ENCODE data around the gene ATXN1. TPM values are rescaled to one million over a fixed set of nuclear protein-coding genes. Genes with fewer than 3 reads are reported as not detected.

ATXN1 gene
- total RNA-seq, 1 experiment from 2014 or later = 8.1 TPM

- H3K9me3 Mint-ChIP-seq = peaks cover 6% of the 10 kb centered on the region
- POLR2A ChIA-PET = no interaction called here
- no peak for ATAC-seq
These were observed 311.0 kb downstream of the ATXN1 start for GRCh38 chr6:16450285-16450684.

GRCh38 chr6:16446273-16446672, 315.0 kb downstream of the ATXN1 start:
- Mint-ChIP-seq H3K27me3 (ENCODE audit: low read depth) (no peaks in the 10 kb centered on the region), H3K9me3 (no peaks in the 10 kb centered on the region), H3K4me3 (no peak overlapping the region), H3K4me1 (no peaks in the 10 kb centered on the region), H3K27ac (no peak overlapping the region), H3K36me3 (no peaks in the 10 kb centered on the region)
- DNase-seq (ENCODE audit: low spot score) (no peak), ATAC-seq (no peak)
- no peak for TF ChIP-seq GRHL2 (CRISPR knock-in tag; IDR thresholded peaks at IDR 0.05; ENCODE audit: insufficient replicate concordance, severe bottlenecking)
- TF ChIP-seq STAT6 (CRISPR knock-in tag; conservative IDR thresholded peaks at IDR 0.05; ENCODE audit: low read depth) = no peak
- TF ChIP-seq NR2C2 (CRISPR knock-in tag; IDR thresholded peaks at IDR 0.05) = no peak
- TF ChIP-seq GTF2I (CRISPR knock-in tag; conservative IDR thresholded peaks at IDR 0.05) = no peak
- TF ChIP-seq PREB (CRISPR knock-in tag; IDR thresholded peaks at IDR 0.05; ENCODE audit: borderline replicate concordance) = no peak
- TF ChIP-seq HMGA2 (CRISPR knock-in tag; IDR thresholded peaks at IDR 0.05) = no peak
- TF ChIP-seq E2F1 (CRISPR knock-in tag; IDR thresholded peaks at IDR 0.05) = no peak
- no peak for TF ChIP-seq ZSCAN18 (CRISPR knock-in tag; IDR thresholded peaks at IDR 0.05)
- no peak for TF ChIP-seq HMGXB4 (CRISPR knock-in tag; IDR thresholded peaks at IDR 0.05)
- no peak for TF ChIP-seq E2F4 (CRISPR knock-in tag; IDR thresholded peaks at IDR 0.05; ENCODE audit: borderline replicate concordance, low read depth)
- no peak for TF ChIP-seq FOXP1 (CRISPR knock-in tag; IDR thresholded peaks at IDR 0.05; ENCODE audit: borderline replicate concordance)
- CTCF ChIA-PET = no interaction called here
- POLR2A ChIA-PET = no interaction called here

More at GRCh38 chr6:16450285-16450684, 311.0 kb downstream of the ATXN1 start:
- Mint-ChIP-seq H3K4me3 (no peak overlapping the region), H3K36me3 (no peaks in the 10 kb centered on the region), H3K27me3 (ENCODE audit: low read depth) (no peaks in the 10 kb centered on the region), H3K4me1 (no peaks in the 10 kb centered on the region), H3K27ac (no peak overlapping the region)
- CTCF ChIA-PET = no interaction called here
- no peak for DNase-seq (ENCODE audit: low spot score)
- TF ChIP-seq TEAD1 (CRISPR knock-in tag; IDR thresholded peaks at IDR 0.05) (no peak), ZMAT4 (CRISPR knock-in tag; IDR thresholded peaks at IDR 0.05) (no peak), FOXP1 (CRISPR knock-in tag; IDR thresholded peaks at IDR 0.05; ENCODE audit: borderline replicate concordance) (no peak), FOXK1 (CRISPR knock-in tag; IDR thresholded peaks at IDR 0.05) (no peak), ERG (CRISPR knock-in tag; IDR thresholded peaks at IDR 0.05) (no peak), MXD4 (CRISPR knock-in tag; IDR thresholded peaks at IDR 0.05; ENCODE audit: borderline replicate concordance) (no peak)

Data from WTC11 (cell line).